Right lobe of liver (tissue), 4 donors: ENCODE data around the gene DIAPH3.

Source experiments
- POLR2A ChIP-seq: fragments of 450-650 bp; IDR thresholded peaks from one replicate; pipeline ENCODE4 v1.6.1; 2017; ENCODE audit warnings: antibody characterized with exemption, mild to moderate bottlenecking
- TF ChIP-seq, protein P1 (sequence below), 4 donors: fragments of 200-600 bp in 3 of 4; fragments of 450-650 bp in 1 of 4; IDR thresholded peaks; one replicate each; pipeline versions ENCODE4 v1.5.1 to v1.8.0; 2016 to 2022; ENCODE audit warnings: antibody characterized with exemption in 4 of 4, mild to moderate bottlenecking in 2 of 4
- donor health status: DM: no; HTN: no; CAD: no.
- donor health status: DM: no; HTN: no; CAD: no.
- donor health status: DM: no; HTN: yes; CAD: no.

DNA sequence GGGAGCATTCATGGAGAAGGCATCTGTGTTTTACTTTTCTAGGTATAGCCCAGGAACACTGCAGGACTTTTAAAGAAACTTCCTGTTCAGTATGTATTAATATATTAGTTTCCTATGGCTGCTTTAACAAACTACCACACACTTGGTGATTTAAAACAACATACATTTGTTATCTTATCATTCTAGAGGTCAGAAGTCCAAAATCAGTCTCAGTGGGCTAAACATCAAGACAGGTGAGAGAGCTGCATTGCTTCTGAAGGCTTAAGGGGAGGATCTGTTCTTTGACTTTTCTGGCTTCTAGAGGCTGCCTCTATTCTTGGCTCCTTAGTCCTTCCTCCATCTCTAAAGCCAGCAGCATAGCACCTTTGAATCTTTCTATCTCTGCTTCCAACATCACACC, 37.6 kb upstream of the DIAPH3 start:
- TF ChIP-seq POLR2A, result no peak
- TF ChIP-seq, protein P1, sequence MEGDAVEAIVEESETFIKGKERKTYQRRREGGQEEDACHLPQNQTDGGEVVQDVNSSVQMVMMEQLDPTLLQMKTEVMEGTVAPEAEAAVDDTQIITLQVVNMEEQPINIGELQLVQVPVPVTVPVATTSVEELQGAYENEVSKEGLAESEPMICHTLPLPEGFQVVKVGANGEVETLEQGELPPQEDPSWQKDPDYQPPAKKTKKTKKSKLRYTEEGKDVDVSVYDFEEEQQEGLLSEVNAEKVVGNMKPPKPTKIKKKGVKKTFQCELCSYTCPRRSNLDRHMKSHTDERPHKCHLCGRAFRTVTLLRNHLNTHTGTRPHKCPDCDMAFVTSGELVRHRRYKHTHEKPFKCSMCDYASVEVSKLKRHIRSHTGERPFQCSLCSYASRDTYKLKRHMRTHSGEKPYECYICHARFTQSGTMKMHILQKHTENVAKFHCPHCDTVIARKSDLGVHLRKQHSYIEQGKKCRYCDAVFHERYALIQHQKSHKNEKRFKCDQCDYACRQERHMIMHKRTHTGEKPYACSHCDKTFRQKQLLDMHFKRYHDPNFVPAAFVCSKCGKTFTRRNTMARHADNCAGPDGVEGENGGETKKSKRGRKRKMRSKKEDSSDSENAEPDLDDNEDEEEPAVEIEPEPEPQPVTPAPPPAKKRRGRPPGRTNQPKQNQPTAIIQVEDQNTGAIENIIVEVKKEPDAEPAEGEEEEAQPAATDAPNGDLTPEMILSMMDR (IDR thresholded peaks at IDR 0.05), result no peak
